NCI-H774 (cell line): ENCODE results near the gene DCAF8.

Source experiments
- DNase-seq: peaks from one replicate; lab custom pipeline; 2025; lab: John Stamatoyannopoulos, UW

The DCAF8 gene

DNA sequence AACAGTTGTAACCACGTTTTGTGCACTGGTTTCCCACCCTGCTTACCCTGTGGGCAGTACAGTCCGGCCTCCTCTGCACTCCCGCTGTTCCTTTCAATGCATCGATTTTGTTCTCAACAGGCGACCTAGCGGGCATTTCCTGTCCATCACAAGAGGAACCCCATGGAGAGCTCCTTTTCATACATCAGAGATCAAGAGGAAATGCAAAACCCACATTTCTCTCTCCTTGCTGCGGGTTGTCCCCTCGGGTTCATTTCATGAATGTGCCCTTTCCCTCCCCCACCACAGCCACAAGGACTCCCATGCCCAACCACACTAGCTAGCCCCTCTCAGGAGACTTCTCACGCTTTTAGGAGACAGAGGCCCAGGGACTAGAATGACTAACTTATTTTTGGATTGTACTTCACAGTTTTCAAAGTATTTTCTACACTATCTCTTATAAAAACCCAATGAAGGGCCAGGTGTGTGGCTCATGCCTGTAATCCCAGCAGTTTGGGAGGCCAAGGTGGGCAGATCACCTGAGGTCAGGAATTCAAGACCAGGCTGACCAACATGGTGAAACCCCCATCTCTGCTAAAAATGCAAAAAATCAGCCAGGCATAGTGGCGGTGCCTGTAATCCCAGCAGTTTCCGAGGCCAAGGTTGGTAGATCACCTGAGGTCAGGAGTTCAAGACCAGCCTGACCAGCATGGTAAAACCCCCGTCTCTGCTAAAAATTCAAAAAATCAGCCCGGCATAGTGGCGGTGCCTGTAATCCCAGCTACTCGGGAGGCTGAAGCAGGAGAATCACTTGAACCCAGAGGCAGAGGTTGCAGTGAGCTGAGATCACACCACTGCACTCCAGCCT, 92.6 kb downstream of the DCAF8 start:
- peak; percentile 24 for DNase-seq

DNA sequence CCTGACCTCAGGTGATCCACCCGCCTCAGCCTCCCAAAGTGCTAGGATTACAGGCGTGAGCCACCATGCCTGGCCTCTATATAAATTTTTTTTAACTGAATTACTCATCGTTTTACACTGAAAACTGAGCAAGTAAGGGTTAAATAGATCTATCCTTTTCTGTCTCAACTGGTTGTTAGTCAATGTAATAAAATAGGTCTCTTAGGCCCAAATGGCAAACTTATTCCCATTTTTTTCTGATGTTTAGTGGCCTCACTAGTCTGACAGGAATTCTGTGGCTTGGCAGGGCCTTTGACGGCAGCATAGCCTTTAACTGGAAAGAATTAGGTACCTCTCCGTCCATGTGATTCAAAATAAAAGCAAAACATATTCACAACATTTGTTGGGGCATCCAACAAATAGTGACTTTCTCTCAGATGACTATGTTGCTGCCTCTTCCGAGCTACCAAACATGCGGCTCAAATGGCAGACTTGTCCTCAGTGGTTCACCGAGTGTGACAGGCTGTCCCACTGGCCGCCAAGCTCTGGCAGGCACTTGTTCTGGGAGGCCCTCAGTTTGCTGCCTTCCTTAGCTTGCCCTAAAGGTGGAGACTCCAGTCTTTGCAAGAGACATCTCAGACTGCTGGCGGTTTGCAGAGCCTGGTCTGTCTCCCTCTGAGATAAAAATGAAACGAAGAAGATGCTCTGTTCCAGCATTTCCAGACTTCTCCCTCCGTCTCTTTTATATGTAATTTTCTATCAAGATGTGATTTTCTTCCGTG, 93.6 kb downstream of the DCAF8 start:
- DNase-seq, result no peak

DNA sequence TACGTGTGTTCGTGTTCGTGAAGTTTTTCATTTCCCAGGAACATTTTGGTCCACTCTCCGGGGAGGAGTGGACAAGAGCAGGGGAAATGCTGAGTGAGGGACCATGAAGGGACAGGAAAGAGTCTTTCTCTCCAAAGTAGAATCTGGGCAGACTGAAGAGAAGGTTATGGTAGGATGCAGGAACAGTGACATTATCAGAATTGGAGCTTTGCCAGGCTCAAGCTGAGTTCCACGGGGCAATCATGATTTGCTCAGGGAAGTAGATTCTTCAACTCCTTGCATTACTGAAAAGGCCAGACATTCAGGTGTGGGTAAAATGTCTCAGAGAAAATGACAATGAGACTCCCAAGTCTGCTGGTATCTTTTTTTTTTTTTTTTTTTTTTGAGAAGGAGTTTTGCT, 94.3 kb downstream of the DCAF8 start:
- no peak for DNase-seq

DNA sequence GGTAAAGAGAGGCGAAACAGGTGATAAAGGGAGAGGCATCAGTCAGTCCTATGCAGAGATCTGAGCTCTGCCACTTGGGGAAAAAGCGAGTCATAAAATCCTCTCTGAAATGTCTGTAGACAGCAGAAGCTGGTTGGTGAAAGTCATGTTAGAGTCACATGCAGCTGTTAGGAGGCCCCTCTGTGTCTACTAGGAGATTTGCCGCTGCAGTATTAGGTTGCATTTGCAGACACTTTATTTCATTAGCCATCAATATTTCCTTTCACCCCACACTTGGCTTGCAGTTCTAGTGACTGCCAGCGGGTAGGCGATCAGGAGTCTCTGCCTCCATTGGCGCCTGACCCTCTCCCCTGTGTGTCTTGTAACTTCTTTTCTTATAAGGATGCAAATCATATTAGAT, 94.8 kb downstream of the DCAF8 start:
- no peak for DNase-seq

DNA sequence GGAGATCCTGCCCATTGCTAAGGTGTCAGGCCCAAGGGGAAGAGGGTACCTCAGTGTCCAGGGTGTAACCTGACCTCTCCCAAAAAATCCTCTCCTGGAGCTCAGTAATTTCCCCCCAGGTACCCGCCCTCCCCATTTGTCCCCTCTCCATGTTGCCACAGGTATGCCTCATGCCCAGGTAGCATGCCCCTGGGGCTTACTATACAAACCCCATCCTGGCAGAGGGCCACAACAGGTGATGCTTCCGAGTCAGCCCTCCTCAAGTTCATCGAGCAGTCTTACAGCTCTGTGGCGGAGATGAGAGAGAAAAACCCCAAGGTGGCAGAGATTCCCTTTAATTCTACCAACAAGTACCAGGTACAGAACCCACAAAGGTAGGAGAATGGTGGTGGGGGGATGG, 95.3 kb downstream of the DCAF8 start:
- no peak for DNase-seq

DNA sequence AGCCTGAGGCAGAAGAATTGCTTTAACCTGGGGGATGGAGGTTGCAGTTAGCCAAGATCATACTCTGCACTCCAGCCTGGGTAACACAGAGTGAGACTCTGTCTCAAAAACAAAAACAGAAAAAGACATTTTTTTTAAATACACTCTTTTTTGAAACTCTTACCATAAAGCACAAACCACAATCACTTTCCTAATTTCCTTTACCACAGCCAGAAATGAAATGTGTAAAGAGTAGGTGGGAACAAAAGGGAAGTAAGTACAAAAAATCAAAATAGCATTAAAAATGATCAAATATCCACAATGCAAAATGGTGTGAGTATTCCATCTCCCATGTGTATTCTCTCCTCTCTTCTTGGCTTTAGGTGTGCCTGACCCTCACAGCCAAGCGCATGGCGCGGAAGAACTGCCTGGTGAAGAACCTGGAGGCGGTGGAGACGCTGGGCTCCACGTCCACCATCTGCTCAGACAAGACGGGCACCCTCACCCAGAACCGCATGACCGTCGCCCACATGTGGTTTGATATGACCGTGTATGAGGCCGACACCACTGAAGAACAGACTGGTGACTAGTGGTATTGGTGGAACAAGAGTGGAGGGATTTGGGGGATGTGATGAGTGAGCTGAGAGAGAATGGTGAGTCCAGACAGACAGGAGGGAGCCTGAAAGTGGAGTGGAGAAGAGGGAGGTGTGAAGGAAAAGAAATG, 96.0 kb downstream of the DCAF8 start:
- DNase-seq, result no peak
